ENCODE data around the gene BRD8. TPM values are rescaled to one million over a fixed set of nuclear protein-coding genes. Genes with fewer than 3 reads are reported as not detected.

The BRD8 gene
- total RNA-seq, 4 donors from 2014 or later = 21.9 to 49.1 (median 37.4) TPM

DNA sequence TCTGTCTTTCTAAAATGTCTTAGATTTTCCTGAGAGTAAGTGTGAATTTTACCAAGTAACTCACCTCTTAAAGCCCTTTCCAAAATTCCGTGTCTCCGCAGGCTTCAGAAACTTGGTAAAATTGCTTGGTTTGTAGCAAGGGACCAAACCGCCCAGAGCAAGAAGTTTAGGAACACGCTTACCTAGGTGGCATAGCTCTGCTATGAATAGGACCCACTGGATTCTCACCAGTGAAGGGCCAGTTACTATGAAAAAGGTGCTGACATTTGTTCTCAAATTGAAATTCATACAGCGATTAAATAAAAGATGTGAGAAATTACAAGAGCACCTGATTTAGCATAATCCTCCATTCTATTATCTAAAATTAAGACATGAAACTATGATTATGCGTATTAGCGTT, 45.9 kb downstream of the BRD8 start:
- TF ChIP-seq, protein P1, sequence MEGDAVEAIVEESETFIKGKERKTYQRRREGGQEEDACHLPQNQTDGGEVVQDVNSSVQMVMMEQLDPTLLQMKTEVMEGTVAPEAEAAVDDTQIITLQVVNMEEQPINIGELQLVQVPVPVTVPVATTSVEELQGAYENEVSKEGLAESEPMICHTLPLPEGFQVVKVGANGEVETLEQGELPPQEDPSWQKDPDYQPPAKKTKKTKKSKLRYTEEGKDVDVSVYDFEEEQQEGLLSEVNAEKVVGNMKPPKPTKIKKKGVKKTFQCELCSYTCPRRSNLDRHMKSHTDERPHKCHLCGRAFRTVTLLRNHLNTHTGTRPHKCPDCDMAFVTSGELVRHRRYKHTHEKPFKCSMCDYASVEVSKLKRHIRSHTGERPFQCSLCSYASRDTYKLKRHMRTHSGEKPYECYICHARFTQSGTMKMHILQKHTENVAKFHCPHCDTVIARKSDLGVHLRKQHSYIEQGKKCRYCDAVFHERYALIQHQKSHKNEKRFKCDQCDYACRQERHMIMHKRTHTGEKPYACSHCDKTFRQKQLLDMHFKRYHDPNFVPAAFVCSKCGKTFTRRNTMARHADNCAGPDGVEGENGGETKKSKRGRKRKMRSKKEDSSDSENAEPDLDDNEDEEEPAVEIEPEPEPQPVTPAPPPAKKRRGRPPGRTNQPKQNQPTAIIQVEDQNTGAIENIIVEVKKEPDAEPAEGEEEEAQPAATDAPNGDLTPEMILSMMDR (IDR thresholded peaks at IDR 0.05; ENCODE audit: low read depth) = no peak

DNA sequence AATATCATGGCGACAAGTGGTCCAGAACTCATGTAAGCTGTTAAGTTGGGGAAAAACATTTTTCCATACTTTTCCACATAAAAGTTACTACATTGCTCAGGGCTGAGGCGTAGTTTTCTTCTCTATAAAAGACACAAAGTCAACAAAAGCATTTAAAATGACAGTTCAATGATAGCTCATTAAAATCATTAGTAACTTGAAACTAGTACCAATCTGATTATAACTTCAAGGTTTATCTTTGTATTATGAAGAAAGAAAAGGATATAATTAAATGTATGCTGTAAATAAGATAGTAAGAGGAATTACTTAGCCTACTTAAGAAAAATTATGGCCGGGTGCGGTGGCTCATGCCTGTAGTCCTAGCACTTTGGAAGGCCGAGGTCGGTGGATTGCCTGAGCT, 49.1 kb downstream of the BRD8 start:
- TF ChIP-seq, protein P1 (IDR thresholded peaks at IDR 0.05; ENCODE audit: low read depth) = no peak

DNA sequence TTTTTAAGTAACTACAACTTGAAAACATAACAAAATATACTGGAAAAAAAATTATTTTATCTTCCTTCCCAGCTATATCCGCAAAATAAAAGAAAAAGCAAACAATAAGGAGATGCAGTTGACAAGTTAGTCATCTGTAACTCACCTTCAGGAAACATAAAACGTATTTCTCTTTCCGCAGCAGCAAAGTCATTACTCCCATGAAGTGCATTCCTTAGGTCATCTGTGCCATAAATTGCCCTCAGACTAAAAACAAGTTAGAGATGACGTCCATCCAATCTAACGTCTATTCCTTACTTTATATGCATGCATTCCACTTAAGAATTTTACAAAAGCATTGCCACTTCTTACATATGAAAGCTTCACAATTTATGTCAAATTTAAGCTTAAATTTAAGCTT, 50.1 kb downstream of the BRD8 start:
- TF ChIP-seq, protein P1 (IDR thresholded peaks at IDR 0.05; ENCODE audit: low read depth) = no peak

DNA sequence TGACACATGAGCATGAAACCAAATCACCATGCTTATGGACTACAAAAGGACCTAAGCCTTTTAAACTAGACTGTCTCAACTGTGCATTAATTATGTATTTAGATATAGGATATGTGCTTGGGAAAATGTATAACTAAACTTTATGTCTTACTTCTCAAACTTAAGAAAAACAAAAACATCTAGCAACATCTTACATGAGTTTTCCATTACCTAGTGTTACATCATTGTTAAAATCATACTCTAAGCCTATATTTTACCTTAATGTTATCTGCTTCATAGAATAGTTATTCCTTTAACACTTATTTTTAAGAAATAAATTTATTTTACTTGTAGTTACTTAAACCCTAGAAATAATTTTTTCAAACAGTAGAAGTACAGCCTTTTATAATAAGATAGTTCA, 63.2 kb downstream of the BRD8 start:
- TF ChIP-seq, protein P1 (IDR thresholded peaks at IDR 0.05; ENCODE audit: low read depth) = no peak

GRCh38 chr5:138111937-138112336, 66.5 kb downstream of the BRD8 start:
- TF ChIP-seq, protein P1 (IDR thresholded peaks at IDR 0.05; ENCODE audit: low read depth) = no peak

- TF ChIP-seq, protein P1 (IDR thresholded peaks at IDR 0.05; ENCODE audit: low read depth) = no peak
Observed at GRCh38 chr5:138111181-138111580, 67.2 kb downstream of the BRD8 start.

DNA sequence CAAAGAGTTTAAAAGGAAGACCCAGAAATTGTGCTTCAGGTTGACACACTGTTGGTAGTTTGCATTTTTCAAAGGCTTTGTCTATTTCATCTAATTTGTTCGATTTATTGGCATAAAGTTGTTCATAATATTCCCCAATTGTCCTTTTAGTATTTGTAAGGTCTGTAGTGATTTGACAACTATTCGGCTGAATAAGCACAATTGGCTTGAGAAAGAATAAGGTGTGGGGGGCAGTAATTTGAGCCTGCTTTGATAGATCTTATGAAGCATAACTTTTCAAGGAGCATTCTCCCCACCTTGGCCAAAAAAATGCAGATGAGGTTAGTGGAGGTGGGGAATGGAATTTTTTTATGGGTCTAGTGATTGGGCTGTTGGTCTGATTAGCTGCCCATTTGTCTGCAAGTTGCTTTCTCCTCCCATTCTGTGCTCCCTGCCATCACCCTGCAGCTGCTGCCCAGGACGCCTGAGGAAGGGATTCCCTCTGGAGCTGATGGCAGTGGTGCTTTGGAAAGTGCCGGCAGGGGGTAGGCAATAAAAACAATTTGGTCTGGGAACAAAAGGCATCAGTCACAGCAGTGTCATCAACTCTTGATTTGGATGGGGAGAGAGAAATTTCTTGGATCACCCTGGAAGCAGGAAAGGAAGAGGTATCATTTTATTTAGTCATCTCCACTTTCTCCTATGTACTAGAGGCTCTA, 68.0 kb downstream of the BRD8 start:
- TF ChIP-seq, protein P1 (IDR thresholded peaks at IDR 0.05; ENCODE audit: low read depth) = no peak
